ENCODE data around the gene BANP. TPM values are rescaled to one million over a fixed set of nuclear protein-coding genes. Genes with fewer than 3 reads are reported as not detected.
"Not testable (repeated sequence)": the region's sequence is repeated elsewhere in the genome, so short reads cannot be mapped to it uniquely, and the experiment has no call there.

Gene BANP
- total RNA-seq, 1 donor = 25.9 TPM

GRCh38 chr16:88118376-88118775 is 167.1 kb downstream of the BANP start:
- no peak for DNase-seq (ENCODE audit: low read depth)
- no peak overlapping the region for H3K4me3 ChIP-seq (ENCODE audit: low read depth, low read length)

GRCh38 chr16:88118852-88119741 is 167.9 kb downstream of the BANP start:
- peak; percentile 94 for DNase-seq (ENCODE audit: low read depth)
- not testable (repeated sequence) for H3K4me3 ChIP-seq (ENCODE audit: low read depth, low read length)

More at GRCh38 chr16:88118376-88118775, 167.1 kb downstream of the BANP start:
- TF ChIP-seq, protein P1, sequence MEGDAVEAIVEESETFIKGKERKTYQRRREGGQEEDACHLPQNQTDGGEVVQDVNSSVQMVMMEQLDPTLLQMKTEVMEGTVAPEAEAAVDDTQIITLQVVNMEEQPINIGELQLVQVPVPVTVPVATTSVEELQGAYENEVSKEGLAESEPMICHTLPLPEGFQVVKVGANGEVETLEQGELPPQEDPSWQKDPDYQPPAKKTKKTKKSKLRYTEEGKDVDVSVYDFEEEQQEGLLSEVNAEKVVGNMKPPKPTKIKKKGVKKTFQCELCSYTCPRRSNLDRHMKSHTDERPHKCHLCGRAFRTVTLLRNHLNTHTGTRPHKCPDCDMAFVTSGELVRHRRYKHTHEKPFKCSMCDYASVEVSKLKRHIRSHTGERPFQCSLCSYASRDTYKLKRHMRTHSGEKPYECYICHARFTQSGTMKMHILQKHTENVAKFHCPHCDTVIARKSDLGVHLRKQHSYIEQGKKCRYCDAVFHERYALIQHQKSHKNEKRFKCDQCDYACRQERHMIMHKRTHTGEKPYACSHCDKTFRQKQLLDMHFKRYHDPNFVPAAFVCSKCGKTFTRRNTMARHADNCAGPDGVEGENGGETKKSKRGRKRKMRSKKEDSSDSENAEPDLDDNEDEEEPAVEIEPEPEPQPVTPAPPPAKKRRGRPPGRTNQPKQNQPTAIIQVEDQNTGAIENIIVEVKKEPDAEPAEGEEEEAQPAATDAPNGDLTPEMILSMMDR (IDR thresholded peaks at IDR 0.05; ENCODE audit: insufficient read depth, low read depth, low read length) = no peak

DNA sequence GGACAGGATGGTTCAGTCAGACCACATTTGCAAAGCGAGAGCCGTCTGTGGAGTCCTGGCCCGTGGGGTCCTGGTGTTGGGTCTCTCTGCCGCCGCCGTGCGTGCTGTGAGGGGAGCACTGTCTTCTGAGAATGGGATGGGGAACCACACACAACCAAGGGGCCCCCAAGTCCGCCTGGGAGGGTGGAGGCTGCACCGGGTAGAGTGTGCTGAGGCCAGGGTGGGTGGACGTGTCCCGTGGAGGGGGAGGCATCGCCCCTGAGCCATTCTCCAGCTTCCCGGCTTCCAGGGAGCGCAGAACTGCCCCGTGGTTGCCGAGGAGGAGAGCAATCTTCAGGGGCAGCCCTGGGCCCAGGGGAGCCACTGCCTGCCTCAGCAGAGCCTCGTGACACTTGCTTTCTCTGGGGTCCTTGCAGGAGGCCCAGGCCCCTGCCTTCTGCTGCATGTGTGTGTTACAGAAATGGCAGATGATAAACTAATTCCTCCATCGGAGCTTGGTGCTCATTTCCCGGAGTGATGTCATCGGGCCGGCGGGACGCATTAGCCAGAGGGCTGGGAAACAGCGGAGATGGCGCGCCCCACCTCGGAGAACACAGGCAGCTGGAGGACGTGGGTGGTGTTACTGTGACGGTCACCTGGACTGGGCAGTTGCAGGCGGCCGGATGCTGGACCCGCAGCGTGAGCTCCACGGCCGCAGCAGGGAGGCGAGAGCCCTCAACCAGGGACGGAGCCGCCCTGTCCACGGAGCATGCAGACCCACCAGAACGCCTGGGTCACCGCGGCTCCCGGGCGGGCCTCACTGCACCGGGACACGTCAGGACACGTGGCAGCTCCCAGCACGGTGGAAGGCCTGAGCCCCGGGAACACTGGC is 168.9 kb downstream of the BANP start:
- DNase-seq (ENCODE audit: low read depth); H3K4me3 ChIP-seq (ENCODE audit: low read depth, low read length): not testable (repeated sequence)

DNA sequence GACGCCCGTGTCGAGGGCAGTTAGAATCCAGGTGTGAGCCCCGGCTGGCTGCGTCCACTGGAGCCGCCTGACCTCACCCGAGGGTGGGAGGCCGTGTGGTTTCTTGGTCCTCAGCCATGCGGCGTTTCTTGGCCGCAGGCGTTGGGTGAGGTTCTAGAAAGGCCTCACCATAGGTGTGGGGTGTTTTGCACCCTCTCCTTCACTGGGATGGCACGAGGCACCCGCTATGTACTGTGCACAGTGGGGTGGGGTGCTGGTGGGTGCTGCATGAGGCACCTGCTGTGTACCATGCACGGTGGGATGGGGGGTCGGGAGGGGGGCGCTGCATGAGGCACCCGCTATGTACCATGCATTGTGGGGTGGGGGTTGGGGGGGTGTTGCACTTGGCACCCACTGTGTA is 169.6 kb downstream of the BANP start:
- DNase-seq (ENCODE audit: low read depth) = no peak
- TF ChIP-seq, protein P1 (IDR thresholded peaks at IDR 0.05; ENCODE audit: insufficient read depth, low read depth, low read length) = no peak
- no peak overlapping the region for H3K4me3 ChIP-seq (ENCODE audit: low read depth, low read length)

- H3K4me3 ChIP-seq (ENCODE audit: low read depth, low read length) = not testable (repeated sequence)
- DNase-seq (ENCODE audit: low read depth) = peak; percentile 59
Observed at GRCh38 chr16:88121391-88121790, 170.2 kb downstream of the BANP start.

GRCh38 chr16:88121886-88122580 is 170.8 kb downstream of the BANP start:
- H3K4me3 ChIP-seq (ENCODE audit: low read depth, low read length) = no peak overlapping the region
- TF ChIP-seq, protein P1 (IDR thresholded peaks at IDR 0.05; ENCODE audit: insufficient read depth, low read depth, low read length) = no peak
- no peak for DNase-seq (ENCODE audit: low read depth)

Small RNA genes lying within 50 kb of the gene (small RNA-seq; reads per million reads assigned to genes)
- not detected for gene AC127455.1

Other genes starting within 250 kb of the BANP start
- gene KLHDC4, start 185.4 kb upstream of the BANP start, total RNA-seq = 14.7 and 26.1 TPM in 2 replicates
- 27.6 and 56.4 TPM in 2 replicates for gene SLC7A5, start 81.9 kb upstream of the BANP start, total RNA-seq
- not detected in 2 replicates for gene CA5A, start 14.9 kb upstream of the BANP start, total RNA-seq